Measurements from ENCODE around the gene FMN2. TPM values are rescaled to one million over a fixed set of nuclear protein-coding genes. Genes with fewer than 3 reads are reported as not detected.
"Not testable (repeated sequence)": the region's sequence is repeated elsewhere in the genome, so short reads cannot be mapped to it uniquely, and the experiment has no call there.

Gene FMN2
- total RNA-seq, 2 donors from 2014 or later = not detected

DNA sequence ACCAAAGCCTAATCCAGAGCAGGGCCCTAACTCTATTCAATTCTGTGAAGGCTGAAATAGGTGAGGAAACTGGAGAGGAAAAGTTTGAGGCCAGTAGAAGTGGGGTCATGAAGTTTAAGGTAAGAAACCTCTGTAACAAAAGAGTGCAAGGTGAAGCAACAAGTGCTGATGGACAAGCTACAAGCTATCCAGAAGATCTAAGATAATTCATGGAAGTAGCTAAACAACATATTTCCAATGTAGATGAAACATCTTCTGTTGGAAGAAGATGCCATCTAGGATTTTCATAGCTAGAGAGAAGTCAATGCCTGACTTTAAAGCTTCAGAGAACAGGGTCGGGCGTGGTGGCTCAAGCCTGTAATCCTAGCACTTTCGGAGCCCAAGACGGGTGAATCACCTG, 302.7 kb downstream of the FMN2 start:
- Mint-ChIP-seq H3K9me3 (peaks cover 5% of the 10 kb centered on the region), H3K4me3 (no peak overlapping the region), H3K36me3 (no peaks in the 10 kb centered on the region), H3K27me3 (peaks cover 0 to 9% of the 10 kb centered on the region in 2 donors), H3K4me1 (ENCODE audit: low read depth in 2 of 2) (no peaks in the 10 kb centered on the region), H3K27ac (no peak overlapping the region)
- no peak for DNase-seq (ENCODE audit: low spot score)
- ATAC-seq = no peak

DNA sequence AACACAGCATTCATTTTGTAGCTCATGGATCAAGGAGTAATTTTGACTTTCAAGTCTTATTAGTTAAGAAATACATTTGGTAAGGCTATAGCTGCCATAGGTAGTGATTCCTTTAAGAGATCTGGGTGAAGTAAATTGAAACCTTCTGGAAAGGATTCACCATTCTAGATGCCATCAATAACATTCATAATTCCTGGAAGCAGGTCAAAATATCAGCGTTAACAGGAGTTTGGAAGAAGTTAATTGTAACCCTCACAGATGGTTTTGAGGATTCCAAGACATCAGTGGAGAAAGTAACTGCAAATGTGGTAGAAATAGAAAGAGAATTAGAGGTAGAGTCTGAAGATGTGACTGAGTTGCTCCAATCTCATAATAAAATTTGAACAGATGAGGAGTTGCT, 303.7 kb downstream of the FMN2 start:
- peaks cover 0 to 9% of the 10 kb centered on the region in 2 donors for H3K27me3 Mint-ChIP-seq
- H3K4me3 Mint-ChIP-seq = no peak overlapping the region
- DNase-seq (ENCODE audit: low spot score) (no peak), ATAC-seq (no peak)
- H3K9me3 Mint-ChIP-seq = peaks cover 5% of the 10 kb centered on the region
- no peaks in the 10 kb centered on the region for H3K36me3 Mint-ChIP-seq
- H3K27ac Mint-ChIP-seq = no peak overlapping the region
- no peaks in the 10 kb centered on the region for H3K4me1 Mint-ChIP-seq (ENCODE audit: low read depth in 2 of 2)

DNA sequence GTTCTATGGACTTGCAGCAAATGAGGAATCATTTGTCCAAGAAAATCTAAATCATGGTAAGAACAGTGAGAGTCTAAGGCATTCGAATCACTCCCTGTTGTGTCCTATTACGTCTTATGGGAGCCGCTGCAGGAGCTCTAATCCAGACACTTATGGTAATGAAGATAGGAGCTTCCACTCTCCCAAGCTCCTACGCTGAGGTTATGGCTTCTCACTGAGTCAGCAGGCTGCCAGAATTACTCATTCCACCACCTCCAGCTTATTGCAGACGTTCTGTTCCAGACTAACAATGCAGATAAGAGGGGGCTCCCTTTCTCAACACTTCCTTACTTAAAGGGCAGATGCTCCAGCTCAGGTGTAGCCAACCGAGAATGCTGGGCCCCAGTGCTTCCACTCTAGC, 307.7 kb downstream of the FMN2 start:
- ATAC-seq (no peak), DNase-seq (ENCODE audit: low spot score) (no peak)
- Mint-ChIP-seq H3K4me1 (ENCODE audit: low read depth in 2 of 2) (no peaks in the 10 kb centered on the region), H3K4me3 (no peak overlapping the region), H3K36me3 (no peaks in the 10 kb centered on the region), H3K27me3 (peaks cover 0 to 7% of the 10 kb centered on the region in 2 donors), H3K27ac (no peak overlapping the region), H3K9me3 (peaks cover 3% of the 10 kb centered on the region)

DNA sequence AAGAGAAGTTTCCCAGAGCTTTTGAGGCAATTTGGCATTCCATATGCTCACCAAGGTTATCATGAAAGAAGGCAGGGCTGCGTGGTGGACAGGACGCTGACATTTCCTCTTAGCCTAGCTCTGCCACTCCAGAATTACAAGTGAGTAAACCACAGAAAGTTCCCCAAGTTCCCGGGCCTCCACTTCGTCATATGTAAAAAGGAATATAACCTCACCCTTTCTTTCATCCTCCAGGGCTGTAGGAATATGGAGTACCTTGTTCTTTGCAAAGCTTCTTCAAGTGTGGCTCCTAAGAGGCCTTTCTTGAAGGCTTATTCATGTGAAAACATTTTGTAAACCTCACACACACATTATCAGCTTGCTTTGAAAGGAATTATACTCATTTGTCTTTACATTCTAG, 310.0 kb downstream of the FMN2 start:
- no peaks in the 10 kb centered on the region for H3K36me3 Mint-ChIP-seq
- no peak overlapping the region for H3K27ac Mint-ChIP-seq
- H3K4me3 Mint-ChIP-seq = no peak overlapping the region
- DNase-seq (ENCODE audit: low spot score) (no peak), ATAC-seq (no peak)
- H3K4me1 Mint-ChIP-seq (ENCODE audit: low read depth in 2 of 2) = no peaks in the 10 kb centered on the region
- H3K9me3 Mint-ChIP-seq = peaks cover 2% of the 10 kb centered on the region
- peaks cover 0 to 12% of the 10 kb centered on the region in 2 donors for H3K27me3 Mint-ChIP-seq

DNA sequence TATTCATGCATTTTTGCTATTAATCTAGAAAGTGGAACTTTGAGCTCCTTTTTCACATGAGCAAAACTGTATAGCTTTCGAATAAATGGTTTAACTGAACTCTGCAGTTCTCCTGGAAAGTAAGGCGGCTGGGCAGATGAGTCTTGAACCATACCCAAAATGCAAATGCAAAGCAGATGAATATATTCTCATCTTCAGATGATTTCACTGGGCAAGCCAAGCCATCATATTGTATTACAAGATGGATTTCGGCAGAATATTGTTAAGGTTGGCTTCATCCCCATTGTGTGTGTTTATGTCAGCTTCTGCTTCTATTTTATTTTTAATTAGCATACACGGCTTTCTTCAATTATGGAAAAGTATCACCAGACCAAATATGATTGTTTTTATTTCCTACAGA, 310.6 kb downstream of the FMN2 start:
- Mint-ChIP-seq H3K4me1 (ENCODE audit: low read depth in 2 of 2) (no peaks in the 10 kb centered on the region), H3K36me3 (no peaks in the 10 kb centered on the region), H3K27me3 (peaks cover 0 to 7% of the 10 kb centered on the region in 2 donors), H3K27ac (no peak overlapping the region), H3K9me3 (no peaks in the 10 kb centered on the region), H3K4me3 (no peak overlapping the region)
- ATAC-seq (no peak), DNase-seq (ENCODE audit: low spot score) (no peak)

DNA sequence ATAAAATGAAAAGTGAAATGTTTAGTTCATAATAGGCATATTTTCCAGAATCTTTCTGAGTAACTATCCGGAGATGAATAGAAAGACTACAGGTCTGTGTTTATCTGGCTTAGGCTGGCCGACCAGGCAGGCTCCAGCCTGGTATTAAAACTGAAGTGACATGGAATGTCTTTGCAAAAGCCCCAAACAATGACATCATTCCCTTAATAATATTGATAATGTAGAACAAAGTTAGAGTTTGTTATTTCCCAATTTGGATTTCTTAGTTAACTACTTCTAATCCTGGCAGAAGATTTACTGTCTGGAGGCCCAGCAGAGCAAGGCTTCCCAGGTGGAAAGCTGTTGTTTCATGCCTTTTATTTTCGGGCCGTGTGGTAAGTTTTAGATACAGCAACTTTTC, 312.6 kb downstream of the FMN2 start:
- Mint-ChIP-seq H3K9me3 (no peaks in the 10 kb centered on the region), H3K4me1 (ENCODE audit: low read depth in 2 of 2) (no peaks in the 10 kb centered on the region), H3K27me3 (peaks cover 0 to 12% of the 10 kb centered on the region in 2 donors), H3K27ac (no peak overlapping the region), H3K36me3 (no peaks in the 10 kb centered on the region), H3K4me3 (no peak overlapping the region)
- DNase-seq (ENCODE audit: low spot score) (no peak), ATAC-seq (no peak)

DNA sequence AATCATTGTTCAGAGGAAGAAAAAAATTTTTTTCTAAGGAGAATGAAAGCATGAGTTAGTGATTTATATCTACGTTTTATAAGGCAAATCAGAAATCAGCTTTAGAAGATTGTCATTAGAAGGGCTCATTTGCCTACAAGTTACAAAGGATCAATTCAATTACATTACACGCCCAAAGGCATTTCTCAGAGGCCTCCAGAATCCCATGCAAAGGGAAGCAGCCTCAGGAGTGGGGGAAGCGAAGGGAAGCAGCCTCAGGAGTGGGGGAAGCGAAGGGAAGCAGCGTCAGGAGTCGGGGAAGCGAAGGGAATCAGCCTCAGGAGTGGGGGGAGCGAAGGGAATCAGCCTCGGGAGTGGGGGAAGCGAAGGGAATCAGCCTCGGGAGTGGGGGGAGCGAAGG, 314.1 kb downstream of the FMN2 start:
- H3K27me3 Mint-ChIP-seq = peaks cover 0 to 14% of the 10 kb centered on the region in 2 donors
- no peaks in the 10 kb centered on the region for H3K36me3 Mint-ChIP-seq
- no peaks in the 10 kb centered on the region for H3K9me3 Mint-ChIP-seq
- H3K4me3 Mint-ChIP-seq = no peak overlapping the region
- no peak overlapping the region for H3K27ac Mint-ChIP-seq
- ATAC-seq (no peak), DNase-seq (ENCODE audit: low spot score) (no peak)
- H3K4me1 Mint-ChIP-seq (ENCODE audit: low read depth in 2 of 2) = no peaks in the 10 kb centered on the region

DNA sequence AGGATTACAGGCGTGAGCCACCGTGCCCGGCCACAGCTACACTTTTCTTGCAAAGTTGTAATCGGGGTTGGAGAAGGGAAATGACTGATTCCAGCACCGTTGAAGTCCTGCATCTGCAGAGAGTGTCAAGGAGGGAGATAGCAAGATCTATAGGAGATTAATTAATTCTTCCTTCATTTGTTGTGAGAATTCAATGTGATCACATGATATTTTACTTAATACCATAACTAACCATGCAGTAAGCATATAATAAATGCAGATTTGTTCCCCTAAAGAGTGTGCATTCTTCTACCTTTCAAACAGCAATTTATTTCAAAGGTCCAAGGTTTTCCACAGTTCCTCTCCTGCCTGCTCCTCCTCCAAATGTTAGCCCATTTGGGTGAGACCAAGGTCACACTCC, 315.7 kb downstream of the FMN2 start:
- no peaks in the 10 kb centered on the region for H3K36me3 Mint-ChIP-seq
- H3K9me3 Mint-ChIP-seq = no peaks in the 10 kb centered on the region
- no peak for DNase-seq (ENCODE audit: low spot score)
- H3K27ac Mint-ChIP-seq = no peak overlapping the region
- no peak overlapping the region for H3K4me3 Mint-ChIP-seq
- peaks cover 0 to 19% of the 10 kb centered on the region in 2 donors for H3K27me3 Mint-ChIP-seq
- H3K4me1 Mint-ChIP-seq (ENCODE audit: low read depth in 2 of 2) = no peaks in the 10 kb centered on the region
- ATAC-seq = no peak

DNA sequence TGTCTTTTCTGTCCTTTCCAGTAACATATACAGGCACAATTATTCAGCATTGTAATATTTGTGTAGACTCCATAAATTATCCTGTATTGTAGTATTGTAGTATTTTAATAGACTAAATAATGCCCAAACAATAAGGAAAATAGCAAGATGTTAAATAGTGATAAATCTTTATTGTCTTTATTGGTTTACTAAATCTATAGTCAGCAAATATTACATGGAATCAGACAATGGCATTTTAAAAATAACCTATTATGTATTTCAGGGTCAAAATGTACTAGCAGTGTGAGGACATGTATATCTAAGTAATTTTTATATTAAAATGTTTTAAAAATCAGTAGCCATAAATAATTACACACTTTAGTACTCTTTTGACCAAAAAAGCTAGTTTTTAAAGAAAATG, 317.9 kb downstream of the FMN2 start:
- Mint-ChIP-seq H3K4me3 (no peak overlapping the region), H3K9me3 (no peaks in the 10 kb centered on the region), H3K27me3 (peaks cover 0 to 19% of the 10 kb centered on the region in 2 donors), H3K27ac (no peak overlapping the region), H3K4me1 (ENCODE audit: low read depth in 2 of 2) (no peaks in the 10 kb centered on the region), H3K36me3 (no peaks in the 10 kb centered on the region)
- ATAC-seq (no peak), DNase-seq (ENCODE audit: low spot score) (no peak)

DNA sequence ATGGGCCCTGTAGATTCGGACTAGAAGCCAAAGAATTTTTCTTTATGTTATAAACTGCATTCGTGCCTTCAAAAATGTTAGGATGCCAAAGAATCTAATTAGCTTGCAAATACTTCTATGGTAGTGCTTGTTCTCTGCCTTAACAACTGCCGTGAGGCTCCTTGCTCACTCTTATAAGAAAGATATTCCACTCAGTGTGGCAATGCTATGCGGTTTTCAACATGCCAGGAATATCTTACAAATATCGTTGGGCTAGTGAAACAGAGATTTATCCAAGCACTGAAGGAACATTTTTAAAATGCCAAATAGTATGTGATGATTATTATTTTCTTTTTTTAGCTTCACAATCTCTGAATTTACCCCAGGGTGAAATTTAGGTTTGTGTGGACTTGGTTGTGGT, 322.0 kb downstream of the FMN2 start:
- Mint-ChIP-seq H3K9me3 (no peaks in the 10 kb centered on the region), H3K27ac (no peak overlapping the region), H3K4me3 (no peak overlapping the region), H3K4me1 (ENCODE audit: low read depth in 2 of 2) (no peaks in the 10 kb centered on the region), H3K36me3 (no peaks in the 10 kb centered on the region), H3K27me3 (peaks cover 0 to 9% of the 10 kb centered on the region in 2 donors)
- ATAC-seq = no peak
- no peak for DNase-seq (ENCODE audit: low spot score)

DNA sequence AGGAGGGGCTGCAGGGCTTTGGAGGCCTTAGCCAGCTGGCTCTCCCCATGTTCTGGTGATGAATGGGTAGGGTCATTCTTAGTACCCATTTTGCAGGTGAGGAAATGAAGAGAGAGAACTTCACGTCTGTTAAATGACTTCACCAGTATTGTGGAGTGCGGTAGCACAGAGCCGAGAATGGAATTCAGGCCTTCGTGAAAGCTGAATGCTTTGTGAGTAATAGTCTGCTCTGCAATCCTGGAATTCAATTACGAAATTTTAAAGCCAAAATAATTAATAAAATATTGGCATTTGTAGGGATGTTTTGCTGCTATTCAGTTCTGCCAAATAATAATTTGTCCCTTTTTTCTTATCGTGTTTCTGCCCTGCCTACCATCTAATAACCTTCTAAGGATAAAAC, 322.6 kb downstream of the FMN2 start:
- ATAC-seq (no peak), DNase-seq (ENCODE audit: low spot score) (no peak)
- H3K27me3 Mint-ChIP-seq = peaks cover 0 to 9% of the 10 kb centered on the region in 2 donors
- H3K27ac Mint-ChIP-seq = no peak overlapping the region
- H3K4me1 Mint-ChIP-seq (ENCODE audit: low read depth in 2 of 2) = no peaks in the 10 kb centered on the region
- no peaks in the 10 kb centered on the region for H3K9me3 Mint-ChIP-seq
- no peaks in the 10 kb centered on the region for H3K36me3 Mint-ChIP-seq
- H3K4me3 Mint-ChIP-seq = no peak overlapping the region

DNA sequence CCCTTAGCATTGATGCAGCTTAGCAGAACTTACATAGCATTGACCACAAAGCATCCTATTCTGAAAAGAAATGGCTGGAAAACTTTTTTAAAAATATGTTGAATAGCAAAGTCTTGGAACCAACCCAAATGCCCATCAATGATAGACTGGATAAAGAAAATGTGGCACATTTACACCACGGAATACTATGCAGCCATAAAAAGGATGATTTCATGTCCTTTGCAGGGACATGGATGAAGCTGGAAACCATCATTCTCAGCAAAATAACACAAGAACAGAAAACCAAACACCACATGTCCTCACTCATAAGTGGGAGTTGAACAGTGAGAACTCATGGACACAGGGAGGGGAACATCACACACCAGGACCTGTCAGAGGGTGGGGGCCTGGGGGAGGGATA, 323.3 kb downstream of the FMN2 start:
- not testable (repeated sequence) for H3K36me3 Mint-ChIP-seq; DNase-seq (ENCODE audit: low spot score); H3K27me3 Mint-ChIP-seq; H3K4me1 Mint-ChIP-seq (ENCODE audit: low read depth in 2 of 2); H3K4me3 Mint-ChIP-seq; H3K9me3 Mint-ChIP-seq; ATAC-seq; H3K27ac Mint-ChIP-seq

DNA sequence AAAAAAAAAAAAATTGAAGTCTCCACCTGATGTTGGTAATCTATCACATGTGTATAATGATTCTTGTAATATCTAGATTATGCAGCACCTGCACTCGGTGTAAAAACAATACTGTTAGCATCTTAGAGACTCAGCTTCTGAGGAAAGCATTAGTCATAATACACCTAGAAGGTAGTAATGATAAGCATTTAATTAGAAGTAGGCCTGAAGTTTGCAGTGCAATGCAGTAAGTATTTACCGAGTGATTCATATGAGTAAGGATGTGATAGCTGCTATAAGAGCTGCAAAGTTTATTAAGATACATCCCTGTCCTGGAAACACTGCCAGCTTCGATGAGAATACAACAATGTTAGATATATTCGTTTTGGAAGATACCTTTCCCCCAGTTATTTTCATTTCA, 323.8 kb downstream of the FMN2 start:
- Mint-ChIP-seq H3K27ac (no peak overlapping the region), H3K4me3 (no peak overlapping the region), H3K4me1 (ENCODE audit: low read depth in 2 of 2) (no peaks in the 10 kb centered on the region), H3K9me3 (no peaks in the 10 kb centered on the region), H3K36me3 (no peaks in the 10 kb centered on the region), H3K27me3 (peaks cover 0 to 9% of the 10 kb centered on the region in 2 donors)
- ATAC-seq (no peak), DNase-seq (ENCODE audit: low spot score) (no peak)

DNA sequence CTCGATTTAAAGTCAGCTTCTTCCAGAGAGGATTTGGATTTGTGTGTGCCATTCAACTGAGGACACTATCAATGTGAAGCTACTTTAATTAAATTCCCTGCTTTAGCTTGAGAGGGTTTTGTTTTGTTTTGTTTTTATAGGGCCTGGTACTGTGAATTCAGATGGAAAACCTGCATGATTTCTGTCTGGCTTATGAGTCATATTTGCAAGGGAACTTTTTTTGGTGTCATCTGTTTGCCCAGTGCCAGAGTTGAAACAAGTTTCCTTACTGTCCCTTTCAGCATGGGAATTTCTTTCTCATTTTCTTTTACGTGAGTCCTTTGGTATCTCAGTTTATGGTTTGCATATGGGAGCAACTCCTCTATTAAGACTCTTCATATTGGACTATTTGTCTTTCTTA, 325.6 kb downstream of the FMN2 start:
- ATAC-seq (no peak), DNase-seq (ENCODE audit: low spot score) (no peak)
- Mint-ChIP-seq H3K27ac (no peak overlapping the region), H3K27me3 (peaks cover 0 to 5% of the 10 kb centered on the region in 2 donors), H3K4me1 (ENCODE audit: low read depth in 2 of 2) (no peaks in the 10 kb centered on the region), H3K36me3 (no peaks in the 10 kb centered on the region), H3K9me3 (no peaks in the 10 kb centered on the region), H3K4me3 (no peak overlapping the region)

DNA sequence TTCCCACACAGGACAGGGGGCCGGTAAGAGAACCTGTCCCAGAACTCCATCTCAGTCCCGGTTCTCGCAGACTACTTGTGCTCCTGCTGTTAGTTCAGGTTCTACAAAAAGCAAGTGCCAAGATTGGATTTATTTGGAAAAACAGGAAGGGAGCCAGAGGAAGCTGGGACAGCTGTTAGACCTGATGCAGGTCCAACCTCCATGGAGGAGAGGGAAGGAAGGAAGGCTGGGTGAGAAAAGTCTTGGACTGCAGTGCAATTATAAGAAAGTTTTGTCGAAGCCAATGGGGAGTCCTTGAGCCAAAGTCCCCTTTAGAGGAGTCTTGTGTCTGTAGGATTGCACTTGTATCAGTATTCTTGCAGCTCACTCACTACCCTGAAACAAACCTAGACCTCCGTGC, 329.1 kb downstream of the FMN2 start:
- Mint-ChIP-seq H3K27ac (no peak overlapping the region), H3K4me3 (no peak overlapping the region), H3K4me1 (ENCODE audit: low read depth in 2 of 2) (no peaks in the 10 kb centered on the region), H3K36me3 (no peaks in the 10 kb centered on the region), H3K9me3 (no peaks in the 10 kb centered on the region), H3K27me3 (peaks cover 0 to 5% of the 10 kb centered on the region in 2 donors)
- ATAC-seq = no peak
- DNase-seq (ENCODE audit: low spot score) = no peak
